Astrocyte (in vitro differentiated cells and primary cell): ENCODE measurements around the gene RCAN2.

Experiments
- CTCF ChIP-seq: IDR thresholded peaks from 2 replicates; pipeline ENCODE4 v1.5.1; 2011; ENCODE audit warnings: low read depth, mild to moderate bottlenecking, inconsistent platforms, low read length, moderate library complexity; ENCODE audit not compliant: insufficient read depth
- EZH2 ChIP-seq: IDR thresholded peaks from 2 replicates; pipeline ENCODE4 v1.6.1; 2012; ENCODE audit warnings: mild to moderate bottlenecking, low read length, inconsistent platforms; ENCODE audit not compliant: insufficient read depth

GRCh38 chr6:46393161-46393939, 97.9 kb downstream of the RCAN2 start:
- TF ChIP-seq CTCF (no peak), EZH2 (no peak)
